ENCODE measurements around the gene PDK2.

DNA sequence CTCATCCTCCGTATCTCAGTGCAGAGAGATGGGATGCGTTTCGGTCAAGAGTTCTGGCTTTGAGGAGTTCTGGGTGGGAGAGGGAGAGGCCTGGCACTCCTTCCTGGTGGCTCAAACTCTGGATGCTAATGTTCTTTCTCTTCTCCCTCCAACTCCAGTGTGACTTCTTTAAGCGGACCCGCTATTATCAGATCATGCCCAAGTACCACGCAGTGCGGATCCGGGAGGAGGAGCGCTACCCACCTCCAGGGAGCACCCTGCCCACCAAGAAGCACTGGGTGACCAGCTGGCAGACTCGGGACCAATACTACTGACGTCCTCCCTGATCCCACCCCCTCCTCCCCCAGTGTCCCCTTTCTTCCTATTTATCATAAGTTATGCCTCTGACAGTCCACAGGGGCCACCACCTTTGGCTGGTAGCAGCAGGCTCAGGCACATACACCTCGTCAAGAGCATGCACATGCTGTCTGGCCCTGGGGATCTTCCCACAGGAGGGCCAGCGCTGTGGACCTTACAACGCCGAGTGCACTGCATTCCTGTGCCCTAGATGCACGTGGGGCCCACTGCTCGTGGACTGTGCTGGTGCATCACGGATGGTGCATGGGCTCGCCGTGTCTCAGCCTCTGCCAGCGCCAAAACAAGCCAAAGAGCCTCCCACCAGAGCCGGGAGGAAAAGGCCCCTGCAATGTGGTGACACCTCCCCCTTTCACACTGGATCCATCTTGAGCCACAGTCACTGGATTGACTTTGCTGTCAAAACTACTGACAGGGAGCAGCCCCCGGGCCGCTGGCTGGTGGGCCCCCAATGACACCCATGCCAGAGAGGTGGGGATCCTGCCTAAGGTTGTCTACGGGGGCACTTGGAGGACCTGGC lies 6.0 kb upstream of the PDK2 start:
- TF ChIP-seq CTCF (IDR thresholded peaks at IDR 0.05; ENCODE audit: low read depth, low read length, poor library complexity, severe bottlenecking): no peak
- TF ChIP-seq EZH2phosphoT487 (IDR thresholded peaks at IDR 0.05; ENCODE audit: borderline replicate concordance, low read length): no peak
